ENCODE results near the gene ASCC2.
"Not testable (repeated sequence)": the region's sequence is repeated elsewhere in the genome, so short reads cannot be mapped to it uniquely, and the experiment has no call there.

The ASCC2 gene

DNA sequence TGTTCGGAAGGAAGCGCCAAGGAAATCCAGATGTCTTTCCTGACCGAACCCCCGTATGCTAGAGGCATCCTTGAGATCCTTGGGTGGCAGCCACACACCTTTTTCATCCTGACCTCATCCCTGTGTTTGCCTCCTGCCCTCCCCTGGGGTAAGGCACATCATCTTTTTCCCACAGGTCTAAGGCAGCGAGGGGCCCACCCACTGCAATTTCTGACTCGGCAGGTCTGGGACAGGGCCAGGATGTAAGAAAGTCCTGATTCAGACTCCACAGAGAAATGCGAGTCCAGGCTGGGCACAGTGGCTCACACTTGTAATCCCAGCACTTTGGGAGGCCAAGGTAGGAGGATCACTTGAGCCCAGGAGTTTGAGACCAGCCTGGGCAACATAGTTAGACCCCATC, 81.7 kb downstream of the ASCC2 start:
- DNase-seq (ENCODE audit: low read depth in 2 of 3, low spot score in 1 of 3) = no peak

GRCh38 chr22:29755889-29756288, 82.2 kb downstream of the ASCC2 start:
- no peak for DNase-seq (ENCODE audit: low read depth in 2 of 3, low spot score in 1 of 3)

GRCh38 chr22:29754658-29755395, 83.2 kb downstream of the ASCC2 start:
- DNase-seq (ENCODE audit: low read depth in 2 of 3, low spot score in 1 of 3) = not testable (repeated sequence)

DNA sequence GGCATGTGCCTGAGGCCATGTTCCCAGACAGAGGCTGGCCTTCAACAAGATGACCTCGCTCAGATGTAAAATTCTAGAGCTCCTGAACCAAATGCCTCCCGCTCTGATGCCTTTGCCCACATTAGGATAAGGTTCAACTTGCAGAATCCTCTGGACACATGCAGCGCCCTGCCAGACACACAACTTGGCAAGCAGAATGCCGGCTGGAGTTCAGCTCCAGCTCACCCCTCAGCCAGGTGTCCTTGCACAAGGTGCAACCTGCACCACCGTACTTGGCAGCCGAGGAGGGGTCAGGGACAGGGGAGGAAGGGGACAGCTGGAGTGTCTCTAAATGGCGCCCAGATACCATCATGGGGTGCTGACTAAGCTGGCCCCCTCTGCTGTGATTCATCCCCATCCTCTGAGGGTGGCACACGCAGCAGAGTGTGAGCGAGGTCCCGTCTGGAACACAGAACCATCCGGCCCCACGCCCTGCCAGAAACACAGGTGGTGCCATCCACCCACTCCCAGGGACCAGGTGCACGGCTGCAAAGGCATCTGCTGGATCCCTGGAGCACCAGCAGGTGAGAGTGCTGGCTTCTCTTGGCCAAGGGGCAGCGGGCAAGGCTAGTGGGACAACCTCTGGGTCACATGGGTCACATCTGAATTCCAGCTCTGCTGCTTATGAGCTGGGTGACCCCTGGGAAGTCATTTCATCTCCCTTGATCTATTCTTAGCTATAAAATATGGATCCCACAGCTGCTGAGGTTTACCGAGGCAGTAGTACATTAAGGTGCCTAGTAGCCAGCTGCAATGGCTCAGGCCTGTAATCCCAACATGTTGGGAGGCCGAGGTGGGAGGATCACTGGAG, 84.0 kb downstream of the ASCC2 start:
- DNase-seq (ENCODE audit: low read depth in 2 of 3, low spot score in 1 of 3) = no peak

GRCh38 chr22:29751669-29752068, 86.4 kb downstream of the ASCC2 start:
- no peak for DNase-seq (ENCODE audit: low read depth in 2 of 3, low spot score in 1 of 3)

DNA sequence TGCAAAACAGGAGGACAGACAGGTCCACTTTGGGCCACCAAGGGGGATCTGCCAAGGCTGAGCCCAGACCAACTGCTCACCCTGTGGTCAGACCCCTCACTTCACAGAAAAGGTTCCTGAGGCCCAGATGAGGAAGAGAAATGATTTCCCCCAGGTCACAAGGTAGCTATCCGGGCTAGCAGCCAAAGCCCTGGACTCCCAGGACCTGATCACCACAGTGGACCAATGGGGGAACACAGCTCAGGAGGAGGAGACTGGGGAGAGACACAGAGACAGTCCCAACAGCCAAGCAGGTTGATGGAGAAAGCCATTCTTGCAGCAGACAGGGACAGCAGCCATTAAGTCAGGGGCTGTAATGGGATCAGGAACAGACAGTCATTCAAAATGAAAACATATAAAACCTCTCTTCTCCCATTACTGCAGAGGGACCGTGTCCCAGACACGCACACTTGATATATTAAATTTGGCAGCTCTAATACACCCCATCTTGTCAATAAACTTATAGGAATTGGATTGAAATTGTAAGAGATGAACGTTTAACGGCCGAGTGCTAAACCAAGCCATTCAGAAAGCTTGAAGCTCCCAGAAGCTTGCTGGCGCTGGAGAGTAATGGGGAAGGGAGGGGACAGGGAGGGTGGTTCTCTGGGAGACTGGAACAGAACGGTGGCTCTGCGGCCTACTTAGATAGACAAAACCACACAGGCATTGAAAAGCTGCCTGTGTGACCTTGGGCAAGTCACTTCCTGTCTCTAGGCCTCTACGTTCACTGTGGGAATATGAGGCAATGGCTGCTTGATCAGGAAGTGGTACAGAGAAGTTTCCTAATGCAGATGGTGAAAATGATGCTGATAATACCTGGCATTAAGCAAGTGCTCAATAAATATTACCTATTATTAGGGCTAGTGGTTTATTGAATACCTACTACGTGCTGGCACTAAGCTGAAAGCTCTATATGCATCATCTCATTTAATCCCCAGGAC, 87.2 kb downstream of the ASCC2 start:
- no peak for DNase-seq (ENCODE audit: low read depth in 2 of 3, low spot score in 1 of 3)

GRCh38 chr22:29750029-29750428, 88.0 kb downstream of the ASCC2 start:
- DNase-seq (ENCODE audit: low read depth in 2 of 3, low spot score in 1 of 3) = no peak

DNA sequence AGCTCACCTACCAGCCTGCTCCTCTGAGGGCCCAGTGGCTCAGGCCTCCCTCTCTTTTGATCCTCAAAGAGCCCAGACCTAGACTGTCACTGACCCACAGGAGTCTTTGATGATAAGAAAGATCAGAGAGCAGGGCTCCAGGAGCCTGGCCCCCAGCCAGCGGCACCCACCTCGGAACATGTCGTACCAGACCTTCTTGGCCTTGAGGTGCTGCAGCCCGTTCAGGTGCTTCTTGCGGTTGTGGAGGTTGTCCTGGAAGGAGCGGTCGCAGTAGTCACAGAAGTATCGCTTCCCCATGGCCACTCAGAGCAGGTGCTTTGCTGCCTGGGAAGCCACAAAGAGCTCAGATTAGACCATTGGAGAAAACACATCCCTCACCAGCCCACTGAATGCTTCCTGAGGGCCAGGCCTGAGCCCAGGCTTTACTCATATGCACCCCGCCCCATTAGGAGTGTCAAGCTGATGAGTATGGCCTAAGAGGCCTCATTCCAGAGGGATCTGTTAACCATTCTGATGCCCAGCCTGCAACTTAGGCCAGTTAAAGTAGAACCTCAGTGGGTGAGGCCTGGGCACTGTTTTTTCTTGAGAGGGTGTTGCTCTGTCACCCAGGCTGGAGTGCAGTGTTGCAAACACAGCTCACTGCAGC, 89.7 kb downstream of the ASCC2 start:
- DNase-seq (ENCODE audit: low read depth in 2 of 3, low spot score in 1 of 3) = no peak

GRCh38 chr22:29747832-29748231, 90.2 kb downstream of the ASCC2 start:
- DNase-seq (ENCODE audit: low read depth in 2 of 3, low spot score in 1 of 3) = no peak

DNA sequence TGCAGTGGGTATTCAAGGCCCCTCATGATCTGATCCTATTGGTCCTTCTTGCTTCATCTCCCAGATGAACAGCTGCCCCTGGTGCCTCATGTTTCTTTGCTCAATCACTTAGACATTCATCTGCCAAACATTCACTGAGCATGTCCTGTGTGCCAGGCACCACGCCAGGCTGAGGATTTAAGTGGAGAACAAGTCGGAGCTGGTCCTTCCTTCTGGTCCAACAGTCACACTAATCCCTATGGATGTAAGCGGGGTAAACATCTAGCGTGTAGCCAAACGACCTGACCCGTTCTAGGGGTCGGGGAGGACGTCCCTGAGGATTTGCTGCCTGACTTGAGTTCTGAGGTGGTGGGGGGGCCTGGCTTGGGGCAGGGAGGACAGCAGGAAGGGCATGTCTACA, 93.2 kb downstream of the ASCC2 start:
- no peak for DNase-seq (ENCODE audit: low read depth in 2 of 3, low spot score in 1 of 3)

DNA sequence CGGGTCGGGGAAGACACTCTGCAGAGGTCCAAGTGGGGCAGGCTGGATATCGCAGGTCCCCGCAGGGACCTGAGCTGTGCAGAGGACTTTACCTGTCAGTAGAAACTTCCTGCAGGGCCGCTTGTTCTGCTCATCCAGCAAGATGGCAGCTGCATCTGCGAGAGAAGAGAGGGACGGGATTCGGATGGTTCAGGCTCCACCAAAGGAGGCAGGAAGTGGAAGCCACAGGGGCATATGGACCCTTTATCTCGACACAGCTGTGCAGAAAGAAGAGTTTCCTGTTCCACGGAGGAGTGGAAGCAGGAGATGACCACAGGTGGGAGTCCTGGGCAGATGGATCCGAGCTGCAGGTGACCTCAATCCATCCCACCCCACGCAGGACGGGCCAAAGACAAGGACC, 95.7 kb downstream of the ASCC2 start:
- DNase-seq (ENCODE audit: low read depth in 2 of 3, low spot score in 1 of 3) = no peak

- no peak for DNase-seq (ENCODE audit: low read depth in 2 of 3, low spot score in 1 of 3)
Observed at GRCh38 chr22:29741926-29742325, 96.1 kb downstream of the ASCC2 start.

DNA sequence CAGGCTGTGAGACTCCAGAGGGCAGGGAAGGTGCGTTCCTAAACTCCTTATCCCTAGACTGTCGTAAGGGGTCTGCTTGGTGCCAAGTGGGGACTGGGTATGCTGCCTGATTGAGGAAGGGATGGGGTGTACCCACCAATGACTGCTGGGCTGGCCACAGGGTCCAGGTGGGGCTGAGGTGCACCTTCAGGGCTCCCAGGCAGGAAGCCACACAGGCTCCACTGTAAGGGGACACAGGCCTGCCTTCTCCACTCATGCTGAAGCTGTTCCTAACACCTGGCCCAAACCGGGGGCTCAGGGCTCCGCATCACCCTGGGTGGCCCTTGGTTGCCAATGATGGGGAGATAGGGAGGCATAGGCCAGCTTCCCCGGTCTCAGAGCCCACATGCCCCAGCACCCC, 97.9 kb downstream of the ASCC2 start:
- DNase-seq (ENCODE audit: low read depth in 2 of 3, low spot score in 1 of 3) = no peak

DNA sequence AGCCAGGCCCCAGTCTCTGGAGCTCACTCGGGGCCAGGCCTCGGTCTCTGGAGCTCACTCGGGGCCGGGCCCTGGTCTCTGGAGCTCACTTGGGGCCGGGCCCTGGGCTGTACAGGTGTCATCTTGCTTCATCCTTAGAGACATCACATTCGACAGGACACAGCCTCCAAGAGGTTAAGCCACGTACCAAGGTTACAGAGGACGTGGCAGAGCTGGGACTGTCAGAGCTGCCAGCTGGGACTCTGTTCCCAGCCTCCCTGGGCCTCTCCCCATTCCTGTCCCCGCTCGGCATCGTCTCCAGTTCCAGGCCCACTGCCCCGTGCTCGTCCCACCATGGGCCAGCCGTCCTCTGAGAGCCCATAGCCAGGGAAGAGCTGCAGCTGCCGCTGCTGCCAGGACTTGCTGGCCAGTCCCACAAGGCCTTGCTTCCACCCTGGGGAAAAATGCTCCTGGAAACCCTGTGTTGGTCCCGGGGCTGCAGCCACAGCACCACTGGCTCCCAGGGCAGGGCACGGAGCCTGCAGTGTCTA, 98.7 kb downstream of the ASCC2 start:
- DNase-seq (ENCODE audit: low read depth in 2 of 3, low spot score in 1 of 3) = no peak

Measured in stimulated activated CD4-positive, alpha-beta T cell treated with anti-CD3 and anti-CD28 coated beads, Interleukin-12 subunit alpha, Interleukin-12 subunit beta, amount 100 ng/mL, for 48 hours (primary cell).